H7 (cell line): ENCODE measurements around the gene DLD. TPM values are rescaled to one million over a fixed set of nuclear protein-coding genes. Genes with fewer than 3 reads are reported as not detected.

Experiments
- DNase-seq: peaks from one replicate; pipeline ENCODE4 v3.0.0; 2012
- H3K27me3 ChIP-seq: 2 replicates; pipeline ENCODE4 v1.6.0; 2011; ENCODE audit warnings: mild to moderate bottlenecking, low read length; ENCODE audit not compliant: control insufficient read depth, insufficient read depth
- H3K36me3 ChIP-seq: replicated peaks from 2 replicates; pipeline ENCODE4 v1.5.1; 2011; ENCODE audit warnings: low read length; ENCODE audit not compliant: control insufficient read depth, insufficient read depth
- H3K4me3 ChIP-seq: 2 replicates; pipeline ENCODE4 v1.5.1; 2011; ENCODE audit warnings: low read depth, mild to moderate bottlenecking, control low read depth, low read length, moderate library complexity; ENCODE audit not compliant: insufficient read depth
- total RNA-seq: library from RNA; depleted of rRNA; stranded (reverse); fragments of >200 nt; shearing (Covaris generic); gene quantifications from 2 replicates; pipeline ENCODE4 v1.2.3, GENCODE V29; 2014

The DLD gene
- total RNA-seq, 1 experiment from 2014 or later: 58.5 TPM

DNA sequence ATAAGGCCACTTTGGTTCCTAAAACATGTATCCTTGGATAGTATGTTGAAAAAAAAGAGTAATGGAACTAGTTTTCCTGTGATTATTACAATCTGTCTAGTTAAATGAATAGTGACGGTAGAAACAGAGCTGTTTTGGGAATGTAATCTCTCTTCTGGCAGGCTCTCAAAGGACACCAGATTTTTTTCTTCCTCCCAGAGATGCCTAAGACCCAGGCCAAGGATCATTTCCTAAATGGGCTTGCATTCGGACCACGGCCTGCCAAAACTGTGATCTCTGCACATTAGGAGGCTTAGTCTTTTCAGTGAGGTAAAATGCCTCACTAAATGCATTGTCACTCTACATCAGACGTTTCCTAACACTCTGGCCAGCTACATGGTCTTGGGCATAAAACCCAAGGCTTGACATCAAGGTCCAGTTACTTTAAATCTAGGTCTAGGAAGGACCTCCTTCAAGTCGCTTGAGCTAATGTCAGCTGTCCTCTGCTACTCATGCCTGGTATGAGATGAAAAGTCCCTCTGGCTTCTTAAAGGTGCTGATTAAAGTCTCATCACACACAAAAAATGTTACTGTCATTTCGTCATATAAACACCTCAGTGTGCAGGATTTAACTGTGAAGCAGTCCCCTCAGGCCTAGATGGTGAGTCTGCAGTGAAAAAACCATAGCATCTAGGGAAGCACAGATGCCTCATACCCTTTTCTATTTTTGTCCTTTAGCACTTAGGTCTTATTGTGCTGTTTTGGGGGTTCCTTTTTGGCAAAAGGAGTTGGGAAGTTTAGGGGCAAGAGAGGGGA, 47.7 kb downstream of the DLD start:
- no peaks in the 10 kb centered on the region for H3K27me3 ChIP-seq
- no peak overlapping the region for H3K4me3 ChIP-seq
- no peak for DNase-seq
- H3K36me3 ChIP-seq: peaks cover 12% of the 10 kb centered on the region

- Histone ChIP-seq H3K27me3 (no peaks in the 10 kb centered on the region), H3K4me3 (no peak overlapping the region), H3K36me3 (peaks cover 12% of the 10 kb centered on the region)
- no peak for DNase-seq
These were observed 48.8 kb downstream of the DLD start for GRCh38 chr7:107939573-107940489.

- H3K27me3 ChIP-seq: no peaks in the 10 kb centered on the region
- no peak for DNase-seq
- H3K36me3 ChIP-seq: peaks cover 12% of the 10 kb centered on the region
- no peak overlapping the region for H3K4me3 ChIP-seq
These were observed 50.0 kb downstream of the DLD start for GRCh38 chr7:107940951-107941350.

DNA sequence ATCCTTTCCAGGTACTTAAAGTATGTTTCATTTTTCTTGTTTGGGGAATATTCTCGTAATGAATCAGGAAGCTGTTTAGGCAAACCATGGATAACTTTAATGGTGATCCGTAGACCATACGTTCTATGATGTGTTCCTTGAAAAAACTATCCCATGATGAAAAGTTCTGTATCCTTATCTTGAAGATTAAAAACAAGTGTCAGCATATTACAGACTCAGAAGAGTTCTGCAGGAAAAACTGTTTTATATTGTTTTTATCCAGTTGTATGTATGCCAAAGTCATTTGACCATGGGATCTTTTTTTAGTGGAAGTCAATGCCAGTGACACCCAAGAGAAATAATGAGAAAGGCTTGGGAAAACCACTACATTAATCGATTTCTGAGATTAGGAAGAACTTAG, 52.0 kb downstream of the DLD start:
- Histone ChIP-seq H3K36me3 (peaks cover 12% of the 10 kb centered on the region), H3K4me3 (no peak overlapping the region), H3K27me3 (no peaks in the 10 kb centered on the region)
- no peak for DNase-seq

DNA sequence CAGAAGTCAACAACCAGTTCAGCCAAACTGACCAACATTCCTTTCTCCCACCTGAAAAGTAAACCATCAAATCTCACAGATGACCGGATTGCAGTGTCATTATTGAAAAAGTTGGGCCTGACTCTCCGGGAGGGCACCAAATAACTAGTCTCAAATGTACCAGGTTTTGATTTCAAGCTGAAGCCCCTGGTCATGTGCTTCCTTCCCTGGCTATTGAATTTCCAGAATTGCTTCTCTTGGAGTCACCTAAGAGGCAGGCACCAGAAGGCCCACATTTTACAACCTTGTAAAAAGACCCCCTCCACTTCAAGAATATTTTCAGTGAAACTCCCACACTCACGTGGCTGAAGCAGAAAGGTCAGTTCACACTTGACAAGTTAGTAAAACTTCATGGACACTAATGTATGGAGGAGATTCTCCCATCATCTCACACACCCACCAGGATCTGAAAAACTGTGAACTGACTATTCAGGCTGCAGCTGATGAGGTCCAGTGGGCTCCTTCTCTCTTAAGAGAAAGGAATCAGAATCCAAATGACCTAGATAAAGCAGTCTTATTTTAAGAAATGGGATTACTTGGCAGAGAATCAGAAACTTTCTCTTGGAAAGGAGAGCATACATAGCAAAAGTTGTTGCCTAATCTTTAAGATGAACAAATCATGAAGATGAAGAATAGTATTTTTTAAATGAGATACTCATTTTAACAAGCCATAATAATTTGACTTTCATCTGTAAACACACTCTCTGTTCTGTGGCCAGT, 53.6 kb downstream of the DLD start:
- no peaks in the 10 kb centered on the region for H3K27me3 ChIP-seq
- no peak for DNase-seq
- H3K36me3 ChIP-seq: peaks cover 10% of the 10 kb centered on the region
- no peak overlapping the region for H3K4me3 ChIP-seq

- Histone ChIP-seq H3K36me3 (peaks cover 4% of the 10 kb centered on the region), H3K4me3 (no peak overlapping the region), H3K27me3 (no peaks in the 10 kb centered on the region)
- DNase-seq: no peak
These were observed 54.3 kb downstream of the DLD start for GRCh38 chr7:107945332-107945731.

DNA sequence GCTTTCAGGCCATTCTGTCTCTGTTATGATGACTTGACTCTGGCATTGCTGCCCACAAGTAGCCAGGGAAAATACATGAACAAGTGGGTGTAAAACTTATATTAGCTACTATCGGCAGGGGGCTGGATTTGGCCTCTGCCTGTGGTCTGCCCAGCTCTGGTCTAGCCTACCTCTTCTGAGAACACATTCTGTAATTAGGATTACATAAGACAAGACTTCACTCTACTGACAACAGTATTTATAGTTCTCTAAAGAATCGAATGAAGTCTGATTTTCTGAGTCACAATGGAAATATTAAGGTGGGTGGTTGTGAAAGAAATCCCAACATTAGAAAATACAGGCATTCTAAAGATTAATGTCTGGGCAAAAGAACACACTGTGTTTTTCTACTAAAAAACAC, 55.5 kb downstream of the DLD start:
- Histone ChIP-seq H3K4me3 (no peak overlapping the region), H3K27me3 (no peaks in the 10 kb centered on the region), H3K36me3 (peaks cover 1% of the 10 kb centered on the region)
- no peak for DNase-seq

GRCh38 chr7:107946881-107947280, 55.9 kb downstream of the DLD start:
- no peak overlapping the region for H3K4me3 ChIP-seq
- H3K27me3 ChIP-seq: no peaks in the 10 kb centered on the region
- H3K36me3 ChIP-seq: peaks cover 4% of the 10 kb centered on the region
- no peak for DNase-seq

GRCh38 chr7:107948645-107949442, 57.9 kb downstream of the DLD start:
- no peak for DNase-seq
- no peak overlapping the region for H3K4me3 ChIP-seq
- peaks cover 6% of the 10 kb centered on the region for H3K36me3 ChIP-seq

DNA sequence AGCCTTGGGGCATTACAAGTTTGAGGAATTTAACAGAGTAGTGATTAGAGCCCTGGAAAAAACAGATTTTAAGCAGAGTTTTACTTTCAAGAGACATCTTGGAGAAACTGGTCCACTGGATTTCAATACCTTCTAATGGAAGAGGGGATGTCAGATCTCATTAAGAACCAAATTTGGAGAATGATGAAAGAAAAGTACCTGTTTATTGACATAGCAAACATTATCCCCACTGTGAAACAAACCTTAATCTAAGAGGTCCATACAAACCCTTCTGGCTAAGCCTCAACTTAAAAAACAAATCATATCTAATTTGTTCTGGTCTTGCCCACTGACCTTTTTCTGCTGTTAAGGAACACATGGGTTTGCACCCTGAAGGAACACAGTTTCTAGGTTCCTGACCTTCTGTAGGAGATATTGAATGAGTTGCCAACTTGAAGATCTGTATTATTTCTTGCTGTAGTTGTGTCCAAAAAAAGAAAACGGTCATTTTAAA, 58.5 kb downstream of the DLD start:
- H3K4me3 ChIP-seq: no peak overlapping the region
- DNase-seq: no peak
- H3K27me3 ChIP-seq: no peaks in the 10 kb centered on the region
- H3K36me3 ChIP-seq: peaks cover 6% of the 10 kb centered on the region

More at GRCh38 chr7:107948645-107949442, 57.9 kb downstream of the DLD start:
- no peaks in the 10 kb centered on the region for H3K27me3 ChIP-seq

DNA sequence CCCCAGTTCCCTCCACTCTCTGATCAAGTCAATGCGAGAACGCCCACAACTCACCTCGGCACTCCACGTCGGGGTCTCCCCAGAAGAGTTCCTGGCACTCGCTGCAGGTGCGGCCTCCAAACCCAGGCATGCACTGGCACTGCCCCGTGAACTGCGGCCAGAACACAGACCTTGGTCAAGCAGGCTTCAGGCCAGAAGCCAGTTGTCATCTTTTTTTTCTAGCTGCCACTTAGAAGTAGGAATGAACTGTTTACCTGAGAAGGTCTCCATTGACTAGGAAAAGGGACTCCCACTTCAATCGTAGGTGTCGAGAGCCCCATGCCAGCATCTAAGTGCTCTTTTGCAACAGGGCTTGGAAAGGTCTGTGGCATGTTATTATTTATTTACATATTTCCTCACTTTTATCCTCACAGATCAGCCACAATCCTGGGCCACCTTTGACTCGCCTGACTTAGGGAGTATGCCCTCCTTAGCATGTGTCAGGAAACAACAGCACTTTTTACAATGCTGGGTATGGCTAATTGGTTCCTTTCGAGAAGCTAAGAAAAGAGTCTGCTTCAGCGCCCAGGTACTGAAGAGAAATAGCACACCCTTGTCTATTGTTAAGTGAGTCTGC, 60.3 kb downstream of the DLD start:
- Histone ChIP-seq H3K27me3 (no peaks in the 10 kb centered on the region), H3K36me3 (peaks cover 6% of the 10 kb centered on the region), H3K4me3 (no peak overlapping the region)
- no peak for DNase-seq

GRCh38 chr7:107951896-107952295, 60.9 kb downstream of the DLD start:
- Histone ChIP-seq H3K36me3 (peaks cover 6% of the 10 kb centered on the region), H3K4me3 (no peak overlapping the region), H3K27me3 (no peaks in the 10 kb centered on the region)
- no peak for DNase-seq

DNA sequence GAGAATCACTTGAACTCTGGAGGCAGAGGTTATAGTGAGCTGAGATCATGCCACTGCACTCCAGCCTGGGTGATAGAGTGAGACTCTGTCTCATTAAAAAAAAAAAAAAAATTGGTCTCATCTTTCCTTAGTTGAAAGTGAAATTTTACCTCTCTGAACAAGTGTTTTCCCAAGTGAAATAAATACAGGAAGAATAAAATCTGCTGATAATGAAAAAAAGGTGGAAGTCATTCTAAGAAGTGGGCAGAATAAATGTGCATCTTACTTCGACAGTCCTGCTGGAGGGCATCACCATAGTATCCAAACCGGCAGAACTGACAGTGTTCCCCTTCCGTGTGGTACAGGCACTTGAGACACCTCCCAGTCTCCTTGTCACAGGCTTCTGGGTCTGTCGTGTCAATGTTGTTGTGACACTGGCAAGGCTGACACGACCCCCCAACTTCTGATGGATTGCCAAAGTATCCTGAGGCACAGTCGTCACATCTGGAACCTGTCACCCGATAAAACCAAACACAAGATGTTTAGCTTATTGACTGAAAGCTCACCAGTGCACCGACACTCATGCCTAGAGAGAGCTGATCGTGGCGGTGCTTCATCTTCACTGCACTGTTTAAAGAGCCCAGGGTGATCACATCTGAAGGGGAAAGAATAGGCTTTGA, 62.4 kb downstream of the DLD start:
- no peak for DNase-seq
- H3K4me3 ChIP-seq: no peak overlapping the region
- H3K36me3 ChIP-seq: peaks cover 6% of the 10 kb centered on the region
- H3K27me3 ChIP-seq: no peaks in the 10 kb centered on the region
